HepG2 (cell line): ENCODE measurements around the gene ESM1. TPM values are rescaled to one million over a fixed set of nuclear protein-coding genes. Genes with fewer than 3 reads are reported as not detected.

ENCODE experiments used
- ATAC-seq: fragments of 200-7000 bp; cut with Tn5 transposase; 3 replicates; pipeline ENCODE4 v1.9.1; 2020; ENCODE audit warnings: mild to moderate bottlenecking, moderate library complexity
- BruUV-seq: library from RNA; stranded (reverse); fragments of 400-500 nt; replicated peaks from 2 replicates; lab custom pipeline; 2021; lab: Mats Ljungman, UMichigan
- CTCF ChIA-PET: fragments of 300-600 bp; formaldehyde crosslinking; extraction: SDS; loops from one replicate; lab custom pipeline; 2021; ENCODE audit warnings: low total read pairs, inconsistent platforms, low intra/inter-chr PET ratio; lab: Yijun Ruan, JAX
- POLR2A ChIA-PET: fragments of 350-600 bp; sonication (Branson Sonifier 250); formaldehyde crosslinking; loops from one replicate; lab custom pipeline; 2020; ENCODE audit warnings: antibody characterized with exemption, inconsistent platforms; lab: Yijun Ruan, JAX
- DNase-seq: peaks from one replicate; pipeline ENCODE4 v3.0.0-alpha.2; 2015; ENCODE audit warnings: low spot score
- FAIRE-seq: peaks from 3 replicates; lab custom pipeline; 2011; peaks lifted over from hg19 to GRCh38; lab: Jason Lieb, UNC
- H2AFZ ChIP-seq: one replicate; pipeline ENCODE4 v1.6.1; 2011; ENCODE audit warnings: low read length, inconsistent platforms
- H3K27ac ChIP-seq: fragments of 300-600 bp; 3 replicates; pipeline ENCODE4 v1.8.0; 2011; ENCODE audit warnings: mixed run types, mild to moderate bottlenecking, mixed read lengths, low read length, inconsistent platforms; ENCODE audit not compliant: insufficient read depth; ENCODE audit errors: extremely low read length
- H3K27me3 ChIP-seq, 2 experiments: fragments of 200-600 bp in 1 of 2; 2 replicates in 1 of 2; 3 replicates in 1 of 2; pipeline versions ENCODE4 v1.6.0 to v1.8.0; 2011; ENCODE audit warnings: low read length in 2 of 2, mild to moderate bottlenecking in 2 of 2, moderate library complexity in 2 of 2, inconsistent platforms in 1 of 2; ENCODE audit not compliant: insufficient read depth in 2 of 2, control insufficient read depth in 1 of 2
- H3K36me3 ChIP-seq, 2 experiments: fragments of 200-600 bp in 1 of 2; replicated peaks in 1 of 2; 2 replicates in 1 of 2; 3 replicates in 1 of 2; pipeline versions ENCODE4 v1.5.1 to v1.8.0; 2011; ENCODE audit warnings: low read length in 2 of 2, inconsistent platforms in 1 of 2; ENCODE audit not compliant: insufficient read depth in 2 of 2, control insufficient read depth in 1 of 2
- H3K4me1 ChIP-seq: 2 replicates; pipeline ENCODE4 v1.5.1; 2012; ENCODE audit warnings: low read length, inconsistent platforms; ENCODE audit not compliant: insufficient read depth
- H3K4me2 ChIP-seq: 2 replicates; pipeline ENCODE4 v1.6.0; 2011; ENCODE audit warnings: low read depth, low read length, inconsistent platforms
- H3K4me3 ChIP-seq, 3 experiments: fragments of 200-600 bp in 1 of 3; sonication (generic), shearing (Covaris generic) in 1 of 3; replicated peaks in 1 of 3; 2 replicates each; pipeline ENCODE4 v1.5.1; 2011 to 2016; ENCODE audit warnings: low read length in 3 of 3, inconsistent platforms in 2 of 3, low read depth in 2 of 3, mild to moderate bottlenecking in 2 of 3, control low read depth in 1 of 3, mixed read lengths in 1 of 3; ENCODE audit not compliant: insufficient read depth in 1 of 3
- H3K79me2 ChIP-seq: one replicate; pipeline ENCODE4 v1.6.1; 2011; ENCODE audit warnings: low read length, inconsistent platforms; ENCODE audit not compliant: insufficient read depth
- H3K9ac ChIP-seq: 2 replicates; pipeline ENCODE4 v1.6.0; 2011; ENCODE audit warnings: mild to moderate bottlenecking, low read depth, low read length, inconsistent platforms; ENCODE audit not compliant: insufficient read depth
- H3K9me3 ChIP-seq: 2 replicates; pipeline ENCODE4 v1.5.1; 2012; ENCODE audit warnings: mild to moderate bottlenecking, low read length
- H4K20me1 ChIP-seq: 2 replicates; pipeline ENCODE4 v1.6.0; 2011; ENCODE audit warnings: inconsistent platforms, mild to moderate bottlenecking, low read length, moderate library complexity; ENCODE audit not compliant: insufficient read depth
- ISX ChIP-seq: sonication (generic); formaldehyde crosslinking; conservative IDR thresholded peaks from 2 replicates; pipeline ENCODE4 v1.5.0; 2020; ENCODE audit warnings: missing genetic modification reagents
- NFE2L2 ChIP-seq: fragments of 150-350 bp; IDR thresholded peaks from 2 replicates; pipeline ENCODE4 v1.6.1; 2014; ENCODE audit warnings: low read length
- RFXANK ChIP-seq: IDR thresholded peaks from 2 replicates; pipeline ENCODE4 v1.6.1; 2016
- ZNF292 ChIP-seq: sonication (generic); formaldehyde crosslinking; IDR thresholded peaks from 2 replicates; pipeline ENCODE4 v1.8.1; 2022; ENCODE audit warnings: mild to moderate bottlenecking, low read depth, missing genetic modification reagents, borderline replicate concordance
- ZNF775 ChIP-seq: sonication (generic); formaldehyde crosslinking; IDR thresholded peaks from 2 replicates; pipeline ENCODE4 v1.4.0; 2020; ENCODE audit warnings: missing genetic modification reagents, mild to moderate bottlenecking, moderate library complexity, borderline replicate concordance
- ZSCAN30 ChIP-seq: sonication (generic); formaldehyde crosslinking; IDR thresholded peaks from 2 replicates; pipeline ENCODE4 v1.5.0; 2020; ENCODE audit warnings: mild to moderate bottlenecking, missing genetic modification reagents
- WGBS: methylation state at CpG from one replicate; pipeline ENCODE4 v1.1.6; 2017; ENCODE audit warnings: low lambda C conversion rate; 5-methylcytosine and 5-hydroxymethylcytosine counted together
- in situ Hi-C: cut with HindIII; loops from 2 replicates; pipeline ENCODE4 v1.10.0; 2017; ENCODE audit warnings: low pct_unique_long_range_greater_than_20kb; ENCODE audit not compliant: extremely low pct_ligation_motif_present
- intact Hi-C: fragments of 100-400 bp; cut with micrococcal nuclease; formaldehyde crosslinking; loops from one replicate; pipeline ENCODE4 v1.10.0; 2022; ENCODE audit not compliant: unreplicated experiment
- polyA plus RNA-seq, 8 experiments: library from polyadenylated mRNA; depleted of rRNA in 3 of 8; stranded (reverse) in 7 of 8; unstranded in 1 of 8; fragments of >200 nt; fragmentation: Illumina TruSeq in 4 of 8; extraction: Trizol in 4 of 8; gene quantifications; 2 replicates each; pipeline versions ENCODE4 v1.2.1 to v1.2.3, GENCODE V29; 2011 to 2016; ENCODE audit warnings: low read depth in 4 of 8, missing spikeins in 1 of 8, mixed read lengths in 1 of 8; ENCODE audit not compliant: insufficient read depth in 1 of 8
- total RNA-seq, 5 experiments: library from RNA; depleted of rRNA; stranded (reverse); fragments of >200 nt; fragmentation: Illumina TruSeq; extraction: Trizol; gene quantifications; 2 replicates each; pipeline ENCODE4 v1.2.3, GENCODE V29; 2016; ENCODE audit warnings: low read depth in 1 of 5
- TF ChIP-seq, protein P1 (sequence below): IDR thresholded peaks from 2 replicates; pipeline ENCODE4 v1.6.1; 2016; ENCODE audit warnings: mild to moderate bottlenecking, missing biosample characterization, missing genetic modification reagents
- TF ChIP-seq, protein P2 (sequence below): sonication (generic); formaldehyde crosslinking; conservative IDR thresholded peaks from 2 replicates; pipeline ENCODE4 v1.4.0; 2020; ENCODE audit warnings: missing genetic modification reagents
- TF ChIP-seq, protein P3 (sequence below): sonication (generic); formaldehyde crosslinking; IDR thresholded peaks from 2 replicates; pipeline ENCODE4 v1.5.1; 2020; ENCODE audit warnings: mild to moderate bottlenecking, missing genetic modification reagents, borderline replicate concordance
- TF ChIP-seq, protein P4 (sequence below): sonication (generic); formaldehyde crosslinking; IDR thresholded peaks from 2 replicates; pipeline ENCODE4 v1.8.1; 2023; ENCODE audit warnings: mild to moderate bottlenecking, inconsistent platforms, moderate library complexity, missing genetic modification reagents, borderline replicate concordance

Gene ESM1
- total and polyA plus RNA-seq, 2 of the 13 experiments (the other 11 are each of a cell fraction or from before 2014, with no cell fraction given): not detected

DNA sequence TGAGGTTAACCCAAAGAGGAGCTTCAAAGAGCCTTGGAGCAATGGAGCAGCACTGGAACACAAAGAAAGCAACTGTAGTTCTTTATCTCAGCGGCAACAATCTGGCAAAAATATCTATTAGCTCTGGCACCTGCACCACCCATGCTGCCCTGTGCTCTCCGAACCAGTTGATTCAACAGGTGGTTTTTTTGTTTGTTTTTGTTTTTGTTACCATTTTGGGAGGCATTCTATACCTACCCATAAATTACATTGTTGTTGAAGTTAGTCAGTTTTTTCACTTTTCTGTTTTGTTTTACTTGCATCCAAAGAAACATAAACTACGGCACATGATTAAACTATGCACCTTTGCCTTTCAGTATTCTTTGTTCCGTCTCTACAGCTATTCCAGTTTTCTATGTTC lies 16.2 kb downstream of the ESM1 start (continued):
- TF ChIP-seq, protein P1, sequence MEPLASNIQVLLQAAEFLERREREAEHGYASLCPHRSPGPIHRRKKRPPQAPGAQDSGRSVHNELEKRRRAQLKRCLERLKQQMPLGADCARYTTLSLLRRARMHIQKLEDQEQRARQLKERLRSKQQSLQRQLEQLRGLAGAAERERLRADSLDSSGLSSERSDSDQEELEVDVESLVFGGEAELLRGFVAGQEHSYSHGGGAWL: no peak

DNA sequence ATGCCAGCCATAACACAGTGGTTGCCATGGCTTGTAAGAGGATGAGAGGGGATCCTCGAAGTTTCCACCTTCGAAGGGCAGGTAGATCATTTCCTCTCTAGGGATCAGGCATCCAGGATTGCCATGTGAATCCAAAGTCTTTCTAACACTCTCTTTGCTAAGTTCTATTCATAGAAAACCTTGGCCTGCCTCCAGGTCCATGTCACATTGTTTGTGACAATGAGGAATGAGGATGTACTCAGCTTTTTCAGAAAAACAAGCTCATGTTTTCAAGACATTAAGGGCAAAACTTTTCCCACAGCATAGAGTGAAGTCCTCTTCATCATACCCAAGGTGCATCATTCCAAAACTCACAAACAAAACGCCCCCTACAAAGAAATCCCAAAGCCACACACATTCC lies 19.6 kb downstream of the ESM1 start:
- BruUV-seq: no TSS peak
- H3K9ac ChIP-seq: no peak overlapping the region
- FAIRE-seq (no peak), DNase-seq (no peak), ATAC-seq (no peak)
- no peaks in the 10 kb centered on the region for H4K20me1 ChIP-seq
- H3K4me1 ChIP-seq: no peaks in the 10 kb centered on the region
- H3K27me3 ChIP-seq: no peaks in the 10 kb centered on the region; a peak in 1 of 5 replicates
- H3K4me3 ChIP-seq: no peak overlapping the region
- no peak for TF ChIP-seq ZNF292 (CRISPR knock-in tag)
- no peak for TF ChIP-seq ISX
- TF ChIP-seq, protein P2, sequence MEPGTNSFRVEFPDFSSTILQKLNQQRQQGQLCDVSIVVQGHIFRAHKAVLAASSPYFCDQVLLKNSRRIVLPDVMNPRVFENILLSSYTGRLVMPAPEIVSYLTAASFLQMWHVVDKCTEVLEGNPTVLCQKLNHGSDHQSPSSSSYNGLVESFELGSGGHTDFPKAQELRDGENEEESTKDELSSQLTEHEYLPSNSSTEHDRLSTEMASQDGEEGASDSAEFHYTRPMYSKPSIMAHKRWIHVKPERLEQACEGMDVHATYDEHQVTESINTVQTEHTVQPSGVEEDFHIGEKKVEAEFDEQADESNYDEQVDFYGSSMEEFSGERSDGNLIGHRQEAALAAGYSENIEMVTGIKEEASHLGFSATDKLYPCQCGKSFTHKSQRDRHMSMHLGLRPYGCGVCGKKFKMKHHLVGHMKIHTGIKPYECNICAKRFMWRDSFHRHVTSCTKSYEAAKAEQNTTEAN (CRISPR knock-in tag): no peak
- no peak for TF ChIP-seq NFE2L2
- no peak for TF ChIP-seq ZSCAN30 (CRISPR knock-in tag)
- TF ChIP-seq, protein P3, sequence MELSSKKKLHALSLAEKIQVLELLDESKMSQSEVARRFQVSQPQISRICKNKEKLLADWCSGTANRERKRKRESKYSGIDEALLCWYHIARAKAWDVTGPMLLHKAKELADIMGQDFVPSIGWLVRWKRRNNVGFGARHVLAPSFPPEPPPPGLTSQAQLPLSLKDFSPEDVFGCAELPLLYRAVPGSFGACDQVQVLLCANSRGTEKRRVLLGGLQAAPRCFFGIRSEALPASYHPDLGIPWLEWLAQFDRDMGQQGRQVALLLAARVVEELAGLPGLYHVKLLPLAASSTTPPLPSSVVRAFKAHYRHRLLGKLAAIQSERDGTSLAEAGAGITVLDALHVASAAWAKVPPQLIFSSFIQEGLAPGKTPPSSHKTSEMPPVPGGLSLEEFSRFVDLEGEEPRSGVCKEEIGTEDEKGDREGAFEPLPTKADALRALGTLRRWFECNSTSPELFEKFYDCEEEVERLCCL (CRISPR knock-in tag): no peak
- TF ChIP-seq RFXANK (CRISPR knock-in tag): no peak
- TF ChIP-seq, protein P4, sequence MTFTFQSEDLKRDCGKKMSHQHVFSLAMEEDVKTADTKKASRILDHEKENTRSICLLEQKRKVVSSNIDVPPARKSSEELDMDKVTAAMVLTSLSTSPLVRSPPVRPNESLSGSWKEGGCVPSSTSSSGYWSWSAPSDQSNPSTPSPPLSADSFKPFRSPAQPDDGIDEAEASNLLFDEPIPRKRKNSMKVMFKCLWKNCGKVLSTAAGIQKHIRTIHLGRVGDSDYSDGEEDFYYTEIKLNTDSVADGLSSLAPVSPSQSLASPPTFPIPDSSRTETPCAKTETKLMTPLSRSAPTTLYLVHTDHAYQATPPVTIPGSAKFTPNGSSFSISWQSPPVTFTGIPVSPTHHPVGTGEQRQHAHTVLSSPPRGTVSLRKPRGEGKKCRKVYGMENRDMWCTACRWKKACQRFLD: no peak
- TF ChIP-seq ZNF775 (CRISPR knock-in tag): no peak
- H2AFZ ChIP-seq: no peak overlapping the region
- no peaks in the 10 kb centered on the region for H3K79me2 ChIP-seq
- H3K36me3 ChIP-seq: no peaks in the 10 kb centered on the region
- no peaks in the 10 kb centered on the region for H3K9me3 ChIP-seq
- no peak overlapping the region for H3K27ac ChIP-seq
- H3K4me2 ChIP-seq: no peak overlapping the region
- intact Hi-C loops (no loop called here), in situ Hi-C loops (no loop called here)
- WGBS: 0% methylated on average over 2 of the region's 3 CpGs
- CTCF ChIA-PET: no interaction called here
- POLR2A ChIA-PET: no interaction called here
